ENCODE measurements around the gene MYH16.

- TF ChIP-seq CTCF (conservative IDR thresholded peaks at IDR 0.05 in 1 of 2, IDR thresholded peaks at IDR 0.05 in 1 of 2; ENCODE audit: extremely low read depth in 1 of 2, insufficient read depth in 1 of 2, low read depth in 1 of 2, low read length in 2 of 2): no peak
- no peak for TF ChIP-seq EZH2 (IDR thresholded peaks at IDR 0.05; ENCODE audit: borderline replicate concordance, low read length)
These were observed 15.3 kb downstream of the MYH16 start for GRCh38 chr7:99287779-99288534.

Data from mammary epithelial cell (primary cell).